Gastrocnemius medialis (tissue), 4 donors: ENCODE data around the gene TM9SF1.

Experiments used
- CTCF ChIP-seq, 5 experiments: fragments of 450-650 bp in 3 of 5; fragments of 200-600 bp in 2 of 5; sonication (generic) in 2 of 5; IDR thresholded peaks in 4 of 5; conservative IDR thresholded peaks in 1 of 5; 1 replicate in 4 of 5; 2 replicates in 1 of 5; pipeline ENCODE4 v1.5.1; 2016 to 2019; ENCODE audit warnings: antibody characterized with exemption in 5 of 5, mild to moderate bottlenecking in 3 of 5, moderate library complexity in 3 of 5
- POLR2A ChIP-seq, 2 donors: fragments of 450-650 bp; IDR thresholded peaks; one replicate each; pipeline ENCODE4 v1.6.1; 2017; ENCODE audit warnings: antibody characterized with exemption in 2 of 2, mild to moderate bottlenecking in 2 of 2, moderate library complexity in 2 of 2

GRCh38 chr14:24231263-24232120 lies 36.3 kb upstream of the TM9SF1 start:
- no peak for TF ChIP-seq CTCF (IDR thresholded peaks at IDR 0.05 in 4 of 5, conservative IDR thresholded peaks at IDR 0.05 in 1 of 5)
- TF ChIP-seq POLR2A (IDR thresholded peaks at IDR 0.05), result no peak
